GM12878 (cell line): Measurements from ENCODE around the gene TSPAN7. TPM values are rescaled to one million over a fixed set of nuclear protein-coding genes. Genes with fewer than 3 reads are reported as not detected.

Experiments used
- ATAC-seq: fragments of 200-7000 bp; cut with Tn5 transposase; 3 replicates; pipeline ENCODE4 v1.9.1; 2020; ENCODE audit warnings: mild to moderate bottlenecking, moderate library complexity
- BruUV-seq: library from RNA; stranded (reverse); fragments of 400-500 nt; replicated peaks from 2 replicates; lab custom pipeline; 2021; lab: Mats Ljungman, UMichigan
- CTCF ChIA-PET: fragments of 300-600 bp; sonication (Branson Sonifier 250); formaldehyde crosslinking; extraction: SDS; loops from one replicate; lab custom pipeline; 2021; ENCODE audit warnings: inconsistent platforms; lab: Yijun Ruan, JAX
- POLR2A ChIA-PET: fragments of 350-600 bp; formaldehyde crosslinking; extraction: SDS; loops from one replicate; lab custom pipeline; 2021; ENCODE audit warnings: inconsistent platforms; lab: Charles Lee
- RAD21 ChIA-PET: fragments of 300-600 bp; sonication (Branson Sonifier 250); formaldehyde crosslinking; loops from one replicate; lab custom pipeline; 2023; ENCODE audit warnings: antibody characterized with exemption; ENCODE audit not compliant: unreplicated experiment; lab: Charles Lee
- SMC1A ChIA-PET: fragments of 300-600 bp; sonication (Branson Sonifier 250); formaldehyde crosslinking; loops from one replicate; lab custom pipeline; 2023; ENCODE audit not compliant: unreplicated experiment, uncharacterized antibody; lab: Charles Lee
- DNase-seq: peaks from one replicate; pipeline ENCODE4 v3.0.0-alpha.2; 2011; ENCODE audit warnings: low read depth, low spot score
- FAIRE-seq: peaks from 3 replicates; lab custom pipeline; 2011; peaks lifted over from hg19 to GRCh38; lab: Jason Lieb, UNC
- H2AFZ ChIP-seq: 2 replicates; pipeline ENCODE4 v1.6.0; 2011; ENCODE audit warnings: low read depth, low read length, control low read depth; ENCODE audit not compliant: control insufficient read depth
- H3K27ac ChIP-seq: 2 replicates; pipeline ENCODE4 v1.5.1; 2011; ENCODE audit warnings: control low read depth; ENCODE audit not compliant: control insufficient read depth, insufficient read depth
- H3K27me3 ChIP-seq, 2 experiments: replicated peaks in 1 of 2; 2 replicates each; pipeline versions ENCODE4 v1.6.0 to v1.6.1; 2011; ENCODE audit warnings: low read length in 1 of 2; ENCODE audit not compliant: control insufficient read depth in 2 of 2, insufficient read depth in 2 of 2
- H3K36me3 ChIP-seq, 2 experiments: 2 replicates each; pipeline ENCODE4 v1.5.1; 2011; ENCODE audit warnings: low read length in 1 of 2; ENCODE audit not compliant: control insufficient read depth in 2 of 2, insufficient read depth in 2 of 2
- H3K4me1 ChIP-seq: 2 replicates; pipeline ENCODE4 v1.6.1; 2011; ENCODE audit warnings: mild to moderate bottlenecking, low read length, moderate library complexity, mixed read lengths; ENCODE audit not compliant: control insufficient read depth, insufficient read depth
- H3K4me2 ChIP-seq: 2 replicates; pipeline ENCODE4 v1.6.0; 2011; ENCODE audit warnings: control low read depth; ENCODE audit not compliant: control insufficient read depth, insufficient read depth
- H3K4me3 ChIP-seq: fragments of 200-600 bp; sonication (generic); 2 replicates; pipeline ENCODE4 v1.5.1; 2016
- H3K79me2 ChIP-seq: 2 replicates; pipeline ENCODE4 v1.6.0; 2011; ENCODE audit warnings: low read length; ENCODE audit not compliant: control insufficient read depth, insufficient read depth
- H3K9ac ChIP-seq: 2 replicates; pipeline ENCODE4 v1.8.0; 2011; ENCODE audit warnings: low read length, control low read depth, mixed read lengths; ENCODE audit not compliant: control insufficient read depth, insufficient read depth
- H3K9me3 ChIP-seq: replicated peaks from 3 replicates; pipeline ENCODE4 v1.5.1; 2011; ENCODE audit warnings: mild to moderate bottlenecking, low read length; ENCODE audit not compliant: control insufficient read depth, insufficient read depth
- H4K20me1 ChIP-seq: 2 replicates; pipeline ENCODE4 v1.6.0; 2011; ENCODE audit not compliant: control insufficient read depth, insufficient read depth
- BCL3 ChIP-seq: IDR thresholded peaks from 2 replicates; pipeline ENCODE4 v1.6.1; 2011; ENCODE audit warnings: borderline replicate concordance, low read depth, mild to moderate bottlenecking, moderate library complexity, low read length; ENCODE audit not compliant: insufficient read depth, poor library complexity, severe bottlenecking
- BRCA1 ChIP-seq: IDR thresholded peaks from 2 replicates; pipeline ENCODE4 v1.6.1; 2011; ENCODE audit warnings: low read depth, low read length, improper control_type of control experiment
- CBX5 ChIP-seq: sonication (generic); IDR thresholded peaks from 2 replicates; pipeline ENCODE4 v1.6.1; 2016; ENCODE audit warnings: low read depth, moderate library complexity, mild to moderate bottlenecking, inconsistent platforms
- CEBPB ChIP-seq, 2 experiments: fragments of 150-350 bp in 1 of 2; IDR thresholded peaks; 2 replicates each; pipeline ENCODE4 v1.6.1; 2012 to 2014; ENCODE audit warnings: low read depth in 2 of 2, low read length in 2 of 2, borderline replicate concordance in 1 of 2, inconsistent platforms in 1 of 2
- DPF2 ChIP-seq: fragments of 450-650 bp; IDR thresholded peaks from 2 replicates; pipeline ENCODE4 v1.6.1; 2017; ENCODE audit warnings: mild to moderate bottlenecking
- E2F4 ChIP-seq: IDR thresholded peaks from 2 replicates; pipeline ENCODE4 v1.6.1; 2012; ENCODE audit warnings: low read depth, low read length, improper control_type of control experiment
- GATAD2B ChIP-seq: fragments of 450-650 bp; conservative IDR thresholded peaks from 2 replicates; pipeline ENCODE4 v1.6.1; 2017; ENCODE audit warnings: low read depth, mild to moderate bottlenecking, moderate library complexity
- JUNB ChIP-seq: IDR thresholded peaks from 2 replicates; pipeline ENCODE4 v1.6.1; 2016; ENCODE audit warnings: antibody characterized with exemption, mild to moderate bottlenecking
- MEF2A ChIP-seq: IDR thresholded peaks from 2 replicates; pipeline ENCODE4 v1.6.1; 2011; ENCODE audit warnings: low read depth, mild to moderate bottlenecking, low read length, moderate library complexity; ENCODE audit not compliant: insufficient read depth
- NR2F1 ChIP-seq: fragments of 450-650 bp; conservative IDR thresholded peaks from 2 replicates; pipeline ENCODE4 v1.6.1; 2017; ENCODE audit warnings: mild to moderate bottlenecking
- PKNOX1 ChIP-seq: fragments of 450-650 bp; IDR thresholded peaks from 2 replicates; pipeline ENCODE4 v1.6.1; 2016; ENCODE audit warnings: mild to moderate bottlenecking
- RAD21 ChIP-seq: IDR thresholded peaks from 2 replicates; pipeline ENCODE4 v1.6.1; 2011; ENCODE audit warnings: mild to moderate bottlenecking, low read depth, low read length, moderate library complexity; ENCODE audit not compliant: insufficient read depth
- RCOR1 ChIP-seq: conservative IDR thresholded peaks from 2 replicates; pipeline ENCODE4 v1.6.1; 2012; ENCODE audit warnings: low read depth, low read length, improper control_type of control experiment
- SIN3A ChIP-seq: IDR thresholded peaks from 2 replicates; pipeline ENCODE4 v1.6.1; 2012; ENCODE audit warnings: low read depth, low read length, improper control_type of control experiment
- SP1 ChIP-seq: IDR thresholded peaks from one replicate; pipeline ENCODE4 v1.6.1; 2011; ENCODE audit warnings: low read depth, low read length
- TCF3 ChIP-seq: IDR thresholded peaks from 2 replicates; pipeline ENCODE4 v1.6.1; 2012; ENCODE audit warnings: low read depth, mild to moderate bottlenecking, low read length, borderline replicate concordance; ENCODE audit not compliant: insufficient read depth
- ZNF217 ChIP-seq: fragments of 450-650 bp; IDR thresholded peaks from 2 replicates; pipeline ENCODE4 v1.6.1; 2017; ENCODE audit warnings: antibody characterized with exemption, mild to moderate bottlenecking
- ZNF274 ChIP-seq: IDR thresholded peaks from one replicate; pipeline ENCODE4 v1.8.0; 2011; ENCODE audit not compliant: insufficient read length, insufficient read depth
- WGBS: methylation state at CpG from one replicate; pipeline ENCODE4 v1.1.6; 2016; ENCODE audit warnings: low lambda C conversion rate; ENCODE audit not compliant: insufficient replicate concordance, insufficient coverage; ENCODE audit errors: missing lambda C conversion rate; 5-methylcytosine and 5-hydroxymethylcytosine counted together
- in situ Hi-C: fragments of 300-500 bp; cut with MboI; formaldehyde crosslinking; loops from 9 replicates; pipeline ENCODE4 v1.14.3; 2018; ENCODE audit warnings: mixed read lengths
- intact Hi-C: fragments of 100-400 bp; cut with micrococcal nuclease; formaldehyde crosslinking; loops from one replicate; pipeline ENCODE4 v1.14.2; 2022; ENCODE audit not compliant: unreplicated experiment
- polyA plus RNA-seq, 11 experiments: library from polyadenylated mRNA; depleted of rRNA in 4 of 11; unstranded in 6 of 11; stranded (reverse) in 5 of 11; fragments of >200 nt; fragmentation: Nextera tagmentation in 4 of 11; fragmentation: Illumina TruSeq in 1 of 11; extraction: Ambion mirVana in 4 of 11; extraction: Trizol in 1 of 11; gene quantifications; 1 replicate in 1 of 11; 2 replicates in 10 of 11; pipeline versions ENCODE4 v1.2.1 to v1.2.3, GENCODE V29; 2011 to 2016; ENCODE audit warnings: inconsistent platforms in 2 of 11, missing spikeins in 2 of 11, low read depth in 1 of 11
- total RNA-seq, 4 experiments: library from RNA; depleted of rRNA in 3 of 4; stranded (reverse); fragments of >200 nt in 3 of 4; fragmentation: Illumina TruSeq in 1 of 4; extraction: Trizol in 1 of 4; gene quantifications; 2 replicates each; pipeline versions ENCODE4 v1.2.1 to v1.2.3, GENCODE V29; 2013 to 2021

TSPAN7 gene
- total and polyA plus RNA-seq, 10 of the 15 experiments (the other 5 are each of a cell fraction or from before 2014, with no cell fraction given) = 0.04 to 0.77 (median 0.14) TPM; not detected in 4

- Histone ChIP-seq H4K20me1 (no peaks in the 10 kb centered on the region), H3K9me3 (no peaks in the 10 kb centered on the region), H3K4me3 (no peak overlapping the region), H3K4me1 (no peaks in the 10 kb centered on the region), H3K9ac (no peak overlapping the region), H3K36me3 (no peaks in the 10 kb centered on the region), H3K27ac (no peak overlapping the region), H2AFZ (no peak overlapping the region), H3K4me2 (no peak overlapping the region), H3K79me2 (no peaks in the 10 kb centered on the region), H3K27me3 (no peaks in the 10 kb centered on the region)
- ChIA-PET POLR2A (no interaction called here), CTCF (no interaction called here), SMC1A (interaction anchor here (0.7 to 1.2 kb wide), 2 partner anchors 12 to 48 kb away, joined by 3 read pairs; no protein-coding TSS in a partner anchor), RAD21 (no interaction called here)
- FAIRE-seq (no peak), DNase-seq (no peak), ATAC-seq (no peak)
- BruUV-seq = no TSS peak
- intact Hi-C loops (no loop called here), in situ Hi-C loops (no loop called here)
- WGBS = 11% methylated on average over 4 of the region's 4 CpGs
- TF ChIP-seq PKNOX1 = no peak
- TF ChIP-seq BRCA1 = no peak
- TF ChIP-seq CBX5 = no peak
- TF ChIP-seq RCOR1 = no peak
- no peak for TF ChIP-seq CEBPB (IDR thresholded peaks at IDR 0.05; ENCODE audit: borderline replicate concordance in 1 of 2, low read depth in 2 of 2, low read length in 2 of 2)
- no peak for TF ChIP-seq SP1
- no peak for TF ChIP-seq BCL3
- TF ChIP-seq NR2F1 = no peak
- TF ChIP-seq RAD21 = no peak
- TF ChIP-seq SIN3A = no peak
- no peak for TF ChIP-seq E2F4
- no peak for TF ChIP-seq ZNF274
- TF ChIP-seq TCF3 = no peak
- no peak for TF ChIP-seq GATAD2B
- TF ChIP-seq DPF2 = no peak
- TF ChIP-seq ZNF217 = no peak
- TF ChIP-seq MEF2A = no peak
- no peak for TF ChIP-seq JUNB
These were observed 46.6 kb downstream of the TSPAN7 start for GRCh38 chrX:38607976-38608375.
